Astrocyte (in vitro differentiated cells and primary cell): Measurements from ENCODE around the gene L1CAM. TPM values are rescaled to one million over a fixed set of nuclear protein-coding genes. Genes with fewer than 3 reads are reported as not detected.

Experiments used
- DNase-seq: peaks from one replicate; pipeline ENCODE4 v3.0.0-alpha.2; 2010; ENCODE audit warnings: low read depth
- FAIRE-seq: peaks from 2 replicates; lab custom pipeline; 2011; peaks lifted over from hg19 to GRCh38; lab: Jason Lieb, UNC
- H2AFZ ChIP-seq: 2 replicates; pipeline ENCODE4 v1.6.0; 2012; ENCODE audit warnings: low read depth, low read length, inconsistent platforms
- H3K27ac ChIP-seq: 2 replicates; pipeline ENCODE4 v1.5.1; 2011; ENCODE audit warnings: low read depth, low read length, inconsistent platforms
- H3K27me3 ChIP-seq: 2 replicates; pipeline ENCODE4 v1.6.0; 2011; ENCODE audit warnings: low read length, inconsistent platforms; ENCODE audit not compliant: insufficient read depth
- H3K36me3 ChIP-seq: 2 replicates; pipeline ENCODE4 v1.5.1; 2011; ENCODE audit warnings: low read length, inconsistent platforms; ENCODE audit not compliant: insufficient read depth
- H3K4me1 ChIP-seq: 2 replicates; pipeline ENCODE4 v1.5.1; 2011; ENCODE audit warnings: low read length, inconsistent platforms; ENCODE audit not compliant: insufficient read depth
- H3K4me2 ChIP-seq: 2 replicates; pipeline ENCODE4 v1.6.0; 2012; ENCODE audit warnings: low read length, inconsistent platforms
- H3K4me3 ChIP-seq: 2 replicates; pipeline ENCODE4 v1.5.1; 2011; ENCODE audit warnings: low read depth, mild to moderate bottlenecking, low read length, inconsistent platforms; ENCODE audit not compliant: insufficient read depth
- H3K79me2 ChIP-seq: 2 replicates; pipeline ENCODE4 v1.6.0; 2012; ENCODE audit warnings: mild to moderate bottlenecking, low read length, inconsistent platforms; ENCODE audit not compliant: insufficient read depth
- H3K9ac ChIP-seq: 2 replicates; pipeline ENCODE4 v1.6.0; 2012; ENCODE audit warnings: mild to moderate bottlenecking, low read length, inconsistent platforms
- H3K9me3 ChIP-seq: 2 replicates; pipeline ENCODE4 v1.5.1; 2012; ENCODE audit warnings: low read depth, mild to moderate bottlenecking, low read length, inconsistent platforms; ENCODE audit not compliant: insufficient read depth
- H4K20me1 ChIP-seq: 2 replicates; pipeline ENCODE4 v1.6.0; 2012; ENCODE audit warnings: low read length, inconsistent platforms; ENCODE audit not compliant: insufficient read depth
- H3K27ac Mint-ChIP-seq: one replicate; pipeline ENCODE4 v1.8.0; 2021; ENCODE audit warnings: mild to moderate bottlenecking, mixed read lengths; ENCODE audit not compliant: unreplicated experiment
- H3K27me3 Mint-ChIP-seq: one replicate; pipeline ENCODE4 v1.8.0; 2021; ENCODE audit warnings: low read depth, mixed read lengths; ENCODE audit not compliant: unreplicated experiment
- H3K36me3 Mint-ChIP-seq: one replicate; pipeline ENCODE4 v1.8.0; 2021; ENCODE audit warnings: low read depth, mixed read lengths; ENCODE audit not compliant: unreplicated experiment
- H3K4me1 Mint-ChIP-seq: one replicate; pipeline ENCODE4 v1.8.0; 2021; ENCODE audit warnings: low read depth, mixed read lengths; ENCODE audit not compliant: unreplicated experiment
- H3K4me3 Mint-ChIP-seq: one replicate; pipeline ENCODE4 v1.8.0; 2021; ENCODE audit warnings: mild to moderate bottlenecking, moderate library complexity, mixed read lengths; ENCODE audit not compliant: unreplicated experiment
- H3K9me3 Mint-ChIP-seq: one replicate; pipeline ENCODE4 v1.8.0; 2021; ENCODE audit warnings: mild to moderate bottlenecking, mixed read lengths; ENCODE audit not compliant: unreplicated experiment
- EZH2 ChIP-seq: IDR thresholded peaks from 2 replicates; pipeline ENCODE4 v1.6.1; 2012; ENCODE audit warnings: mild to moderate bottlenecking, low read length, inconsistent platforms; ENCODE audit not compliant: insufficient read depth
- total RNA-seq: library from RNA; stranded (reverse); gene quantifications from 2 replicates; pipeline ENCODE4 v1.2.1, GENCODE V29; 2021
- TF ChIP-seq, protein P1 (sequence below): IDR thresholded peaks from 2 replicates; pipeline ENCODE4 v1.5.1; 2011; ENCODE audit warnings: low read depth, mild to moderate bottlenecking, inconsistent platforms, low read length, moderate library complexity; ENCODE audit not compliant: insufficient read depth

L1CAM gene
- total RNA-seq, 1 donor from 2014 or later: 347 TPM

GRCh38 chrX:153853902-153854267, 32.1 kb downstream of the L1CAM start:
- H3K4me1 Mint-ChIP-seq: no peaks in the 10 kb centered on the region
- no peak overlapping the region for H3K4me3 ChIP-seq
- H4K20me1 ChIP-seq: no peaks in the 10 kb centered on the region
- no peak overlapping the region for H3K27ac ChIP-seq
- H3K27me3 ChIP-seq: peaks cover 2% of the 10 kb centered on the region
- no peaks in the 10 kb centered on the region for H3K9me3 Mint-ChIP-seq
- TF ChIP-seq, protein P1, sequence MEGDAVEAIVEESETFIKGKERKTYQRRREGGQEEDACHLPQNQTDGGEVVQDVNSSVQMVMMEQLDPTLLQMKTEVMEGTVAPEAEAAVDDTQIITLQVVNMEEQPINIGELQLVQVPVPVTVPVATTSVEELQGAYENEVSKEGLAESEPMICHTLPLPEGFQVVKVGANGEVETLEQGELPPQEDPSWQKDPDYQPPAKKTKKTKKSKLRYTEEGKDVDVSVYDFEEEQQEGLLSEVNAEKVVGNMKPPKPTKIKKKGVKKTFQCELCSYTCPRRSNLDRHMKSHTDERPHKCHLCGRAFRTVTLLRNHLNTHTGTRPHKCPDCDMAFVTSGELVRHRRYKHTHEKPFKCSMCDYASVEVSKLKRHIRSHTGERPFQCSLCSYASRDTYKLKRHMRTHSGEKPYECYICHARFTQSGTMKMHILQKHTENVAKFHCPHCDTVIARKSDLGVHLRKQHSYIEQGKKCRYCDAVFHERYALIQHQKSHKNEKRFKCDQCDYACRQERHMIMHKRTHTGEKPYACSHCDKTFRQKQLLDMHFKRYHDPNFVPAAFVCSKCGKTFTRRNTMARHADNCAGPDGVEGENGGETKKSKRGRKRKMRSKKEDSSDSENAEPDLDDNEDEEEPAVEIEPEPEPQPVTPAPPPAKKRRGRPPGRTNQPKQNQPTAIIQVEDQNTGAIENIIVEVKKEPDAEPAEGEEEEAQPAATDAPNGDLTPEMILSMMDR: no peak
- TF ChIP-seq EZH2: no peak
- no peak overlapping the region for H3K4me2 ChIP-seq
- no peaks in the 10 kb centered on the region for H3K79me2 ChIP-seq
- DNase-seq (no peak), FAIRE-seq (peak; percentile 68)
- H3K4me3 Mint-ChIP-seq: no peak overlapping the region
- H2AFZ ChIP-seq: no peak overlapping the region
- H3K36me3 Mint-ChIP-seq: no peaks in the 10 kb centered on the region
- H3K4me1 ChIP-seq: no peaks in the 10 kb centered on the region
- H3K36me3 ChIP-seq: no peaks in the 10 kb centered on the region
- no peaks in the 10 kb centered on the region for H3K9me3 ChIP-seq
- H3K27ac Mint-ChIP-seq: no peak overlapping the region
- peaks cover 10% of the 10 kb centered on the region for H3K27me3 Mint-ChIP-seq
- H3K9ac ChIP-seq: no peak overlapping the region

- H3K4me1 Mint-ChIP-seq: no peaks in the 10 kb centered on the region
- Histone ChIP-seq H3K27ac (no peak overlapping the region), H4K20me1 (no peaks in the 10 kb centered on the region), H3K4me3 (no peak overlapping the region), H3K79me2 (no peaks in the 10 kb centered on the region), H3K9ac (no peak overlapping the region), H3K36me3 (no peaks in the 10 kb centered on the region), H2AFZ (no peak overlapping the region), H3K27me3 (peaks cover 2% of the 10 kb centered on the region), H3K9me3 (no peaks in the 10 kb centered on the region), H3K4me1 (no peaks in the 10 kb centered on the region), H3K4me2 (no peak overlapping the region)
- H3K9me3 Mint-ChIP-seq: no peaks in the 10 kb centered on the region
- H3K27me3 Mint-ChIP-seq: peaks cover 10% of the 10 kb centered on the region
- DNase-seq: no peak
- TF ChIP-seq, protein P1: no peak
- no peak for TF ChIP-seq EZH2
- no peaks in the 10 kb centered on the region for H3K36me3 Mint-ChIP-seq
- H3K27ac Mint-ChIP-seq: no peak overlapping the region
- H3K4me3 Mint-ChIP-seq: no peak overlapping the region
- FAIRE-seq: no peak
Measured at GRCh38 chrX:153853180-153853901, 32.6 kb downstream of the L1CAM start.

GRCh38 chrX:153851981-153852380, 34.0 kb downstream of the L1CAM start:
- Mint-ChIP-seq H3K4me3 (no peak overlapping the region), H3K27me3 (peaks cover 10% of the 10 kb centered on the region), H3K9me3 (no peaks in the 10 kb centered on the region), H3K36me3 (no peaks in the 10 kb centered on the region), H3K4me1 (no peaks in the 10 kb centered on the region), H3K27ac (no peak overlapping the region)
- H3K27ac ChIP-seq: no peak overlapping the region
- DNase-seq (no peak), FAIRE-seq (no peak)
- H3K27me3 ChIP-seq: peaks cover 2% of the 10 kb centered on the region
- H3K4me1 ChIP-seq: no peaks in the 10 kb centered on the region
- no peak overlapping the region for H3K4me2 ChIP-seq
- TF ChIP-seq, protein P1: no peak
- no peak for TF ChIP-seq EZH2
- H4K20me1 ChIP-seq: no peaks in the 10 kb centered on the region
- H2AFZ ChIP-seq: no peak overlapping the region
- no peaks in the 10 kb centered on the region for H3K9me3 ChIP-seq
- no peak overlapping the region for H3K4me3 ChIP-seq
- H3K9ac ChIP-seq: no peak overlapping the region
- no peaks in the 10 kb centered on the region for H3K79me2 ChIP-seq
- no peaks in the 10 kb centered on the region for H3K36me3 ChIP-seq
